Astrocyte of the hippocampus (primary cell): ENCODE data around the gene PLCL1.

Experiments used
- DNase-seq: peaks from one replicate; pipeline ENCODE4 v3.0.0; 2011; ENCODE audit warnings: low read depth, low spot score

PLCL1 gene

GRCh38 chr2:197952540-197953202 lies 148.3 kb downstream of the PLCL1 start:
- DNase-seq = no peak

GRCh38 chr2:197954328-197954727 lies 149.9 kb downstream of the PLCL1 start:
- DNase-seq = no peak

- DNase-seq = no peak
These were observed 154.3 kb downstream of the PLCL1 start for GRCh38 chr2:197958592-197959150.

GRCh38 chr2:197959383-197959782 lies 155.0 kb downstream of the PLCL1 start:
- DNase-seq = no peak

GRCh38 chr2:197960786-197961185 lies 156.4 kb downstream of the PLCL1 start:
- DNase-seq = no peak

- DNase-seq = no peak
These were observed 160.3 kb downstream of the PLCL1 start for GRCh38 chr2:197964720-197965119.

- no peak for DNase-seq
These were observed 161.4 kb downstream of the PLCL1 start for GRCh38 chr2:197965756-197966155.

GRCh38 chr2:197969391-197969893 lies 165.0 kb downstream of the PLCL1 start:
- peak; percentile 27 for DNase-seq

GRCh38 chr2:197972061-197972460 lies 167.7 kb downstream of the PLCL1 start:
- DNase-seq = peak; percentile 65

GRCh38 chr2:197972587-197972986 lies 168.2 kb downstream of the PLCL1 start:
- DNase-seq = no peak

GRCh38 chr2:197973772-197974171 lies 169.4 kb downstream of the PLCL1 start:
- DNase-seq = no peak

GRCh38 chr2:197975931-197976519 lies 171.6 kb downstream of the PLCL1 start:
- DNase-seq = no peak

- no peak for DNase-seq
These were observed 174.6 kb downstream of the PLCL1 start for GRCh38 chr2:197978971-197979370.

- DNase-seq = no peak
These were observed 178.2 kb downstream of the PLCL1 start for GRCh38 chr2:197982565-197982964.

- no peak for DNase-seq
These were observed 180.7 kb downstream of the PLCL1 start for GRCh38 chr2:197985029-197985638.

GRCh38 chr2:197986977-197987376 lies 182.6 kb downstream of the PLCL1 start:
- no peak for DNase-seq

GRCh38 chr2:197990356-197990755 lies 186.0 kb downstream of the PLCL1 start:
- DNase-seq = no peak

- DNase-seq = no peak
These were observed 188.2 kb downstream of the PLCL1 start for GRCh38 chr2:197992482-197993133.

- DNase-seq = no peak
These were observed 189.0 kb downstream of the PLCL1 start for GRCh38 chr2:197993363-197993762.

- peak; percentile 21 for DNase-seq
These were observed 189.4 kb downstream of the PLCL1 start for GRCh38 chr2:197993830-197994229.

GRCh38 chr2:197994751-197995150 lies 190.4 kb downstream of the PLCL1 start:
- DNase-seq = no peak

GRCh38 chr2:197996583-197996982 lies 192.2 kb downstream of the PLCL1 start:
- DNase-seq = no peak
